Stimulated activated CD8-positive, alpha-beta memory T cell treated with anti-CD3 and anti-CD28 coated beads, Interleukin-12 subunit alpha, Interleukin-12 subunit beta, amount 100 ng/mL, for 4 hours (primary cell): ENCODE data around the gene NRP1.

ENCODE experiments used
- DNase-seq: peaks from one replicate; pipeline ENCODE4 v3.0.0-alpha.2; 2020; ENCODE audit warnings: low read depth

The NRP1 gene

DNA sequence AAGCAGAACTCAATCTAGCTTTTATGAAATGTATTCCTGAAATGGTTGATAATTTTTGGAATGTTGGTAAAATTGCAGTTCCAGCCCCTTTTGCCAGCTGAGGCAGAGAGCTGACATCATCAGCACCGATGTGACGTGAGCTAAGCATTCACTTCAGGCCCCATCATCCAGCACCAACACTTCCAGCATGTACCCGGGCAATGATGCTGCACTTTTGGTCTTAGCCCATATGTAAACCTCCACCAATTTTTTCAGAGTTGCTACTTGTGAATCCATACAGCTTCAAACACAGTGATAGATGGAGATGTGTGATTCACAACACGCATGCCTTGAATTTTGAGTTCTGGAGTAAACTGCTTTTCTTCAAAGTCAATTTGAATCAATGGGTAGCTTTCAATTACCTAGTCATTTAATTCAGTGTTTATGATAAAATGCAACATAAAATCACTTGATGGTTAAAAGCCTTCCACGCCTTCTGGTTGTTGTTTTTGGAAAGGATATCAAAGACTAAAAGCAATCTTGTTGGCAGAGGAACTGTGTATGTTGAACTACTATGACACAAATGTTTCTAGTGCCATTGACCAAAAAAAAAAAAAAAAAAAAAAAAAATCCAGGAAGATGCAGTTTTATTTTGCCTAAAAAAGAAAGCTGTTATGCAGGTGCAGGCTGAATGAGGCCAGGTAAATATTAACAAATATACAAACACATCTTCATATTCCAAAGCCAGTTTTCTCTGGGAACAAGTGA, 73.9 kb downstream of the NRP1 start:
- no peak for DNase-seq

DNA sequence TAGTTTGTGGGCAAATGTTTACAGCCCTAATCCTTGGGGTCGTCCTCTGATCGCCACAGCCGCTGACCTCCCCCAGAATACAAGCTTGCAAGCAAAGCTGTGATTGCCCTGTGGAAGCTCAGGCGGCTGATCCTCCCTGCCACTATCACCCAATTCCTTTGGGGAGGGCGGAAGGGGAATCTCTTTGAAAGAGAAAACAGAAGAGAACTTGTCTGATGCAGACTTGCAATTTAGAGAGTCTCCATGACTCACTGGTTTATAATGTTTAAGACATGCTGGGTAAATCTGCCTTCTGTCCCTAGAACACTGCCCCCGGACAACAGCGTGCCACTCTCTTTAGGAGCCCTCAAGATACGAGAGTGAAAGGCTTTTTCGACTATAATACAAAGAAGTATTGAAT, 75.5 kb downstream of the NRP1 start:
- DNase-seq: no peak

DNA sequence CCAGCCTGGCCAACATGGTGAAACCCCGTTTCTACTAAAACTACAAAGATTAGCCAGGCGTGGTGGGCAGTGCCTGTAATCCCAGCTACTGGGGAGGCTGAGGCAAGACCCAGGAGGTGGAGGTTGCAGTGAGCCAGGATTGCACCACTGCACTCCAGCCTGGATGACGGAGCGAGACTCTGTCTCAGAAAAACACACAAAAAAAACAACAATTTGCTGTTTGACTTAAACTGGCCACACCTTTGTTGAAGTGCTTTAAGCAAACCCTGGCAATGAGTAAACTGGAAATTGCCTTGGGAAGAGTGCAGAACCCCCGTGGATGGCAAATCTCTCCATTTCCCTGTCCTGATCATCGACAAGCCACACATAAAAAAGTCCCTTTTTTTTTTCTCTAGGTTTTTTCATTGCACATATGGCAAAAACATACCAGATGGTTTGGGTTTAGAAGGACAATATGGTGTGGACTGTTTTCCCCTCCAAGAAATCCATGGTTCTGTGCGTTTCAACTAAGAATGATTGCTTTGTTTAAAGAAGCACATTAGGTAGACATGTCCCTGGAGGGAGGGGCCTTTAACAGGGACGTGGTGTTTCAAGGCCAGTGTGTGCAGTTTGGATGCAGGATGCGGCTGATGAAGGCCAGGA, 76.9 kb downstream of the NRP1 start:
- no peak for DNase-seq

DNA sequence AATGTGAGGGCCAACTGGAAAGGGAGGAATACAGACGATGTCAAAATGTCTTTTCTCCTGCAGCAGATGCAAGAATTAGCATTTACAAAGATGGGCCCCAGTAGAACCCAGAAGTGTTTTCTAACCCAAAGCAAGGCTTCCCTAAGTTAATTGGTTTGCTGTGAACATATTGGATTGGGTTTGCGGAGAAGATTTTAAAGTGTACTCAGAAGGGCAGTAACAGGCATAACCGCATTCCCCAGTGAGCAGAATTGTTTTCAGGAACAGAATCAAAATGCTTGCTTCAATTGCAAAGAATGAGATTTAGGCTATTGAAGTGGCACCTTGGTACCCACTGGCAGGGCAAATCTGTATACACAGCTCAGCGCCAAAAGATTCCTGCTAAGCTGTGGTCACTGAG, 78.0 kb downstream of the NRP1 start:
- DNase-seq: no peak

DNA sequence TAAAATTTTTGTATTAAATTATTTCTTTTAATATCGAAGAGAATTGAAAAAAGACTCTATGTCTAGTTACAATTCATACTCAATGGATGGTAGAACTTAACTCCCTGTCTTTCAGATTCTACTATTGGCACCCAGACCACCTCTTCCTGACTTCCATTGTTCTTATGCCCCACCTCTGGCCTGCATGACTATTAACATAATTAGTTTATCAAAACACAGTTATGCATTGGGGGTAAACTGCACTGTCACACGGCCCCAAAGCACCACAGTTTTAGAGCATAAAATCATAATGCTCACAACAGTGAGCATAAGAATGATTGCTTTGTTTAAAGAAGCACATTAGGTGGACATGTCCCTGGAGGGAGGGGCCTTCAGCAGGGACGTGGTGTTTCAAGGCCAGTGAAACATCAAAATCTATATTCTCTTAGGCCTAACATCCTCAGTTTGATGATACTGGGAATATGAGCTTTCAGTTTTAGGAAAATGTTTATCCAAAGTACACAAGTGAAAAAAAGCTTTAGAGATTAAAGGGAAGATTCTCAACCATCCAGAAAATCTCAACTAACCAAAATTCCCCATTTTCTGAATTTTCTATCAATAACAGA, 79.8 kb downstream of the NRP1 start:
- no peak for DNase-seq

DNA sequence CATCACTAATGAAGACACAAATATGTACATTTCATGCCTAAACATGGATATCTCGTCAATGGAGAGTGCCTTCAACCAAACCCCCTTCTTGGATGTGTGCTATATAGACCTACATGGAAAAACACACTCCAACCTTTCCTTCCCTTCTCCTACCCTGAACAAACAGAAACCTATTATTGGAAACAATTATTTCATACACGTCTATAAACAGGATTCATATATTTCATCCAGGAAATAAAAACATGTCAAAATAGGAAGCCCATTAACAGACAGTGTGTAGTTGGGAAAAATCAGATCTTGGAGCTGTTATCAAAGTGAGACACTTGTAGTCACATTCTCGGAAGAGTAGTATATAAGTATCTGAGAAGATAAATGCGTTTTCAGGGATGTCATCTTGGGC, 81.1 kb downstream of the NRP1 start:
- DNase-seq: no peak

DNA sequence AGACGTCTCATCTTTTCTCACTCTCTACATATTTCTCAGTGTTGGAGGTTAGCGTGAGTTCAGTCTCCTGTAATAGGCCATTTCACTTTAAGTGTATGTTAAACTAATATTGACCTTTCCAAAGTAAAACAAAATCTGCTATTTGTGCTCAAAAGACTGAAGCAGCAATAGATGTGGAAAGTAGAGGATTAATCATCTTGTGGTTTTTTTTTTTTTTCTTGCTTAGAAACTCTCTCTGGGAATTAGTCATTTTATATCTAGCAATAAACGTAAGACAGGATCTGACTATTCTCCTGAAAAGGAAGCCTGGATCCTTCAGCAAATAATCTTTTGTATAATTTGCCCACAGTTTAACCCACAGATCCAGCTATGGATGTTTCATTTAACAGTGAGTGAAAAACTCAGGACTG, 81.7 kb downstream of the NRP1 start:
- DNase-seq: no peak

DNA sequence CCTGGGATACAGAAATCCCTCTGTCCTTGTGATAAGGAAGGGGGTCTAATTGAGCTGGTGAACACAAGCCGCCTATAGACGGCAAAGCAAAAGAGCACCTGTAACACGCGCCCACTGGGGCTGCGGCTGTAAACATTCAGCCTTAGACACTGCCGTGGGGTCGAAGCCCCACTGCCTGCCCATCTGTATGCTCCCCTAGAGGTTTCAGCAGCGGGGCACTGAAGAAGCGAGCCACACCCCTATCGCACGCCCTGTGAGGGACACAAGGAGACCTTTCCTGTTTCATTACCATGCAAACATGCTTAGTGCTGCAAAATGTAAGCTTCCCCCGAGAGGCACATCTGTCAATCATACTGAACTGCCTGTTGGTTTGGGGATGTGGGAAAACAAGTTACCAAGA, 82.1 kb downstream of the NRP1 start:
- DNase-seq: no peak

DNA sequence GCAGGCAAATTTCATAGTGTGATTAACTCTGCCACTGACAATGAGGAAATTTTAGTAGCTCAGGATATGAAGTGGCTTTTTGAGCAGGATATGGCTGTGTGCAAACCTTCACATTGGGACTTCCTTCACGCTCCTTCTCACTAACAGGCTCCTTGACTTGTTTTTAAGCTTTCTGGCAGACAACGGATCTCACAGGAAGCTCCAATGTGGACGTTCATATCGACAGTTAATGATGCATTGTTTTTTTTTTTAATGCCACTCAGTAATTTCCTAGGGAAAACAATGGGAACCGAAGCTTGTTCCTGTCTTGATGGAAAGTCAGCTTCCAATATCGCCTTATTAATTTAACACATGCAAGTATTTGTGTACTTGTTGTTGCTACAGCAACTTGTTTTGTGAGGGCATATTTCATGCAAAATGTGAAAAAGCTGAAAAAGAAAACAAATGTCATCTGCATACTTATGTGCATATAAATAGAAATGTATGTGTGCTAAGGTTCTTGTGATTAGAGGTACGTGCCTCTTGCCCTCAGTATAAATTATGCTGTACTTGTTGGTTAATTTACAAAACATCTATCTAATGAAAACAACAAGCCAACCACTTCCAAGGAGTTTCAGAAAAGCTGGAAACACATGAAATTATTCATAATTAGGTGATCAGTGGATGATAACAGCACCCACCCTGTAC, 84.7 kb downstream of the NRP1 start:
- no peak for DNase-seq

DNA sequence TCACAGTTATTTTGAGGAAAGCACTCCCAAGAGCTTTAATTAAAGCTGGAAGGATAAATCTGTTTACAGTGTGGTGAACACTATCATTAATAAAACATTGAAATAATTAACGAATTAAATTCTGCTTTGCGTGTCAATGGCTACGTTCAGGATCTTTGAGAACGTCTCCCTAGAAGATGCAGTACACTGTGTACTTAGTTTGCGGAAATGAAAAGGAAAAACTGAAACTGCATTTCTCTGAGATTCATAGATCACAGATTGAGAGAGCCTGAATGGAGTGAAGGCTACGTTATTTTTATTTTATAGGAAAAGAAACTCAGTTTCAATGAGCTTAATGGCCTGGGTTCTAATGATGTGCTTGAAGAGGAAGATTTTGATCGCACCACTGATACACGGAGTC, 85.3 kb downstream of the NRP1 start:
- no peak for DNase-seq

DNA sequence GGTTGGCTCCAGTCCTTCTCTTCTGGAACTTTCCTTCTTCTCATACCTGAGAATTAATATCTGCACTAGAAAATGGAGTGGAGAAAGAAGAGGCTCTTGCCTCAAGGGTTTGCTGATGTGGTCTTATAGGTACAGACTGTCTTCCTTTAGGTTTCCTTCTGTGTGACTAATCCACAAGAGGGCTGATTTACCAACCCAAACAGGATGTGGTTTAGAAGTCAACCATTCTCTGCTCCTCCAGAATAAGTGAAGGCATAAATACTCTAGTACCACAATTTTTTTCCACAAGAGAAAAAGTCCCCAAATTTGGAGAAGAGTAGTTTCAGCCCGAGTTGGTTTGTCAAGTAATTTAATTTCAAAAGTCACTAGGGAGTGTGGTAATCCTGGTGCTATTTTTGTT, 85.8 kb downstream of the NRP1 start:
- no peak for DNase-seq

DNA sequence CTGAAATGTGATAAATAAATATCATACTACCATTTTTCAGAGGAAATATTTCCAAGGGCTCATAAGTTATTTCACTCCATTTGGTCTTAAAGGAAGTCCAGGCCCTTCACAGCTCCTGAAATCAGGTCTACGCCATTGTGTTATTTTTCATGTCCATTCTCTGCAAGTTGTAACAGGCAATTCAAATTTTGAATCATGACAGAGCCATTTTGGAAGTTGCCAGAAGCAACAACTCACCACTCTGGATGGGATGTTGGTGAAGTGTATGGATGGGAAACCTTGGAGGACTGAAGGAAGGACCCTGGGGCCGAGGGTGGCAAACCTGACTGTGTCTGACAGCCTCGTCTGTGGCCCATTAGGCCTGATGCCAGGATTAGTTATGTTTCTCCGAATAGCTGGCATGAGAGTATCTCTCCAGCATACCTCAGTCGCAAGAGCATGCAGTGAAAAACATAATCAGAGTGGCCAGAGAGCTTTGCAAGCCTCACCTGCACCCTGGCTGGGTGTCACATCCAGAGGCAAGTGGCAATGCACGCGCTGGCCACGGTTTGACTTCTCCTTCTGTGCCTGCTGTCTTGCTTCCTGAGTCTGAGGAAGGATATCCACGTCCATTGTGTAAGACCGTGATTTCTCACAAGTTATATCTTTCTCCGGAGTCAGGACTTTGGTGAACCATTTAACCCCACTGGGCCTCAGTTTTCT, 87.1 kb downstream of the NRP1 start:
- DNase-seq: no peak

DNA sequence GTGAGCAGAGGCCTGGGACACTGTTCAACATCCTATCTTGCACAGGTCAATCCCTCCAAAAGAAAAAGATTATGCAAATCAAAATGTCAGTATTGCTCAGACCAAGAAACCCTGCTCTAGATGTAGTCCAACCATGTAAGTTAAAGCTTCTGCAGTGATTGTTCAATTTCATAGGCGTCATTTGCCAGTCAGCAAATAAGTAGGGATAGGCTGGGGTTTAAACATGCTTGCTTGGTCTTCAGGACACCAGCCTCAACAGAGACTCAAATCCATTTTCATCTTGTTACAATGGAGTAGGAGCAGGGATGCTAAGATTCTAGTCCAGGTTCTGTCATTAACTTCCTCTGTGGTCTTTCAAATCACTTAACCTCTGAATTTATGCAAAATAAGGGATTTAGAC, 89.1 kb downstream of the NRP1 start:
- DNase-seq: no peak

DNA sequence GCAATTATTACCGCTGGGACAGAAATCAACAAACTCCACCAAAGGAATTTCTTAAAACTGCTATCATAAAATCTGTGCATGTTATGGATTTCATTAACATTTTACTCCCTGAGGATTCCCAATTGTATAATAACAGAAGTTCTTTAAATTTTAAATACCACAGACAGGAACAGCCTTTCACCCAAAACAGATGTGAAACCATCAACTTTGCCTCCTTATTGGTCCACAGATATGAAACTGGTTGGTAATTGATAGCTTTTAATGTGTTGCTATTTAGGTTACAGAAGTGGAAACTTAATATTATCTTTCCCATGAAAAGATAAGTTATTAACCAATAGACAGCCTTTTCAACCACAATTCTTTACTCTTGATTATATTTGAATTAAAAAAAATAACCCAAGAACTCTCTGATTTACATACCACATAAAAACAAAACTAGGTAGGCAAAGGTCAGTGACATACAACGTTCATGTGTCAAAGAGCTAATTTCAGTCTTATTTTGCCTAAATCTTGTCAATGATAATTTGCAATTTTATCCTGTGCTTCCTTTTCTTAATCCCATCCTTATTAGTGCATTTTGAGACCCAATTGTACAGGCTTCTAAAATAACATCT, 90.0 kb downstream of the NRP1 start:
- no peak for DNase-seq

DNA sequence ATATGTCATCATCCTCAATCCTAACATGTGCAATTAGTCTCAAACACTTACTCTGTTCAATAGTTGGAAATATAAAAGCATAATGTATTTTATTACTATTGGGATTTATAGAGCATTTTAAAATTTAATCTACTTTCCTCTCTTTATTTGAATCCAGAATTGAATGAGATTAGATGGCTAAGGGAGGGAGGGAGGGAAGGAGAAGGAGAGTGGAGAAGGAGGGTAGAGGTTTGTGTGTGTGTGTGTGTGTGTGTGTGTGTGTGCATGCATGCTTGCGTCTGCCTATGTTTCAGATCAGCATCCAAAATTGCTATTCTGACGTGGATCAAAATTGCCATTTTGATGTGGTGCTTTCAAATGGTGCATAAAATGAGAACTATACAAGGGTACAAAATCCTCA, 90.8 kb downstream of the NRP1 start:
- no peak for DNase-seq

DNA sequence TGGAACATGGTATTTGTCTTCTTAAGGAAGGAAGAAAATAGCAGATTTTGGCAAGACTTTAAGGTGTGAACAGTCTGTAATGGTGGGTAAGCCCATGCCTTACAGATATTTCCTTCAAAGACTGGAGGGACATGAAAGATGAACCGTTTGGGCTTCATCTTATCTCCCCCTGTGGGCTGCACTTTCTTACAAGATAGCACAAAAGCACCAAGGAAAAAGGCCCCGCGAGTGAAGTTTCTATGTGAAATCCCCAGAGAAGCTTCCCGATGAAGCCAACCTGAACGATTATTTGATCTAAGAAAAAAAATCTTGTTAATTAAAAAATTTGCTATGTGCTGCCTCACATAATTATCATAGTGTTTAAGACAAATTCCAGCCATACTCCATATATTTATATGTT, 91.5 kb downstream of the NRP1 start:
- DNase-seq: no peak

DNA sequence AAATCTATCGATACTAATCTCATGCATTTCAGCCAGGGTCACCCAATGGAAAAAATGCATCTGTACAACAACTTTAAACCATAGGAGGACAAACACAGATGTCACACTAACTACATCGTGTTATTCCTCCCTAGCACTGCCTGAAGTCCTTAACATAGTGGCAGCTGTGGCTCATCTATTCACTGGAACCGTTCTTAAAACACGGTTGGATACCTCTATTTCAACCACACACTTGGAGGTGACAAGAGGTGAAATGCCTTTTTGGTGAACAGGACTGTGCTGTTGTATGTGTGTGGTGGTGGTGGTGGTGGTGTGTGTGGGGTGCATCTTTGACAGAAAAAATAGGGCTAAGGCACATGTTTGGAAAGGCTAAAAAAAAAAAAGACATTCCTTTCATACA, 93.1 kb downstream of the NRP1 start:
- DNase-seq: no peak

DNA sequence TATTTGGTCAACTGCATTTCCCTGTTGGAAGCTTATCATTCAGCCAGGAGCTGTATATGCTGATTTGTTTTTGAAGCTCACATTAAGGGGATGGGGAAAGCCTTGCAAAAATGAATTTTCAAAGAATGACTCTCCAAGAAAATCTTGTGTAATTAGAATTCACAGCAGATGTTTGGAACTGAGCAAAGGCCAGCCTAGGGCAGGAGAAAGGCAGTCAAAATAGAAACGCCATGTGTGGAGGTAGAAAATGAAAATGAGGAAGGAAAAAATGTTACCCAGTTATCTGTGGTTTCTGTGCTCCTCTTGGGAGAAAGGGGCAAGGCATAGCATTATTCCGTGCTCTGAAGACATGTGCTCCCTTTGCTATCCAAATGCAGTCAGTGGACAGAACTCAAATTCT, 93.5 kb downstream of the NRP1 start:
- DNase-seq: no peak

DNA sequence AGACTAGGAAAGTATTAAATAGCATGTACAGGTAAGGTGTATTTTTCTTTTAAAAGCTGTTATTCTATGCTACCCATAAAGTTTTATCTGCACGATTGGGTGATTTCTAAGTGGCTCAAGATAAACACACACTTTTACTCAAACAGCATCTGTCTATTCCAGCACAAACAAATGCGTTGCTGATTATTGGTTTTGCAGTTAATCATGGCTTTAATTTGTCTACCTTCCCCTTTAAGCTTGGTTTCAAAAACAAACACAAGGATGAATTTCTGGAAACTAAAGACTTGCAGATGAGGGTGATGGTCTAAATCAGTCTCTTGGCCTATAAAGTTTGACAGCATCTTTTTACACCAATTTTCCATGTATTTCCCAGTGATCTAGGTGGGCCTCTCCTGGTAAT, 94.2 kb downstream of the NRP1 start:
- no peak for DNase-seq

DNA sequence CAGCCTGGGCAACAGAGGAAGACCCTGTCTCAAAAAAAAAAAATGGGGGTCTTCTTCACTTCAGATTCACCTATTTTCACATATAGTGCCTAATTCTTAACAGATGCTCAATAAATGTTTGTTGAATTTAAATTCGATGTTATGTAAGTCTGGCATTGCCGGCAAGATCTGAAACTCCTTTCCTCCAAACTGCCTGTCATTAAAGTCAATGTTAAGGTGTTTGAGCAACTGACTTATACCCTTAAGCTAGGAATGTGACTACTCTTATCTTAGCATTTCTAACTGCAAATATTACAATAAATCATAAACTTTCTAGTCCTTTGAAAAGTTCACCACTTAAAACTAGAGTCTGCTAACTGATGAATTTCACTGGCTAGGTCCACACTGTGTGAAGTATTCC, 95.2 kb downstream of the NRP1 start:
- no peak for DNase-seq

DNA sequence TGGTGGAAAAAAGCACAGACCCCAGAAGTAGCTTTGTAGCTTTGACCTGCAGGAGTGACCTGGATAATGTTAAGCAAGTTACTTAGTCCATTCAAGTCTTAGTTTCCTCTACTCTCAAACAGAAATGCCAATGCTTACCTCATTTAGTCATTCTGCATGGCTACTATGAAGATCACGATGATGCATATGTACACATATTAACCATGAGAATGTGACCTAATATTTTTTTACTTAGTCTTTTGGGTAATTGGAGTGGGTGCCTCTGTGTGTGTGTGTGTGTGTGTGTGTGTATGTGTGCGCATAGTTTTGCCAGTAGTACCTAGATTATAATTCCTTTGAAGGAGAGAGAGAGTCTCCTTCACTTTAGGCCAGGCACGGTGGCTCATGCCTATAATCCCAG, 95.8 kb downstream of the NRP1 start:
- no peak for DNase-seq
